Stomach (tissue), 9 donors: ENCODE results near the gene KDM2A. TPM values are rescaled to one million over a fixed set of nuclear protein-coding genes. Genes with fewer than 3 reads are reported as not detected.

ENCODE experiments used
- DNase-seq, 2 donors: peaks; one replicate each; pipeline versions ENCODE4 v3.0.0 to v3.0.0-alpha.2; 2013 to 2019
- H3K27ac ChIP-seq, 5 donors: fragments of 200-600 bp in 4 of 5; sonication (generic) in 4 of 5; one replicate each; pipeline ENCODE4 v1.5.1; 2013 to 2019; ENCODE audit warnings: mild to moderate bottlenecking in 1 of 5, moderate library complexity in 1 of 5
- H3K27me3 ChIP-seq, 3 donors: fragments of 200-600 bp; sonication (generic); one replicate each; pipeline ENCODE4 v1.5.1; 2017 to 2019; ENCODE audit warnings: mixed run types in 1 of 3
- H3K36me3 ChIP-seq, 4 donors: fragments of 200-600 bp; sonication (generic); 1 replicate in 3 of 4; 2 replicates in 1 of 4; pipeline ENCODE4 v1.5.1; 2016 to 2019
- H3K4me1 ChIP-seq, 4 donors: fragments of 200-600 bp; sonication (generic); one replicate each; pipeline ENCODE4 v1.5.1; 2016 to 2019
- H3K4me3 ChIP-seq, 4 donors: fragments of 200-600 bp; sonication (generic) in 3 of 4; one replicate each; pipeline ENCODE4 v1.5.1; 2016 to 2019; ENCODE audit warnings: mild to moderate bottlenecking in 1 of 4
- H3K9me3 ChIP-seq, 4 donors: fragments of 200-600 bp; sonication (generic); one replicate each; pipeline ENCODE4 v1.5.1; 2016 to 2019
- CTCF ChIP-seq, 7 experiments: fragments of 450-650 bp in 4 of 7; fragments of 200-600 bp in 3 of 7; sonication (generic) in 3 of 7; IDR thresholded peaks; one replicate each; pipeline ENCODE4 v1.5.1; 2016 to 2019; ENCODE audit warnings: antibody characterized with exemption in 7 of 7, control low read depth in 2 of 7, mild to moderate bottlenecking in 1 of 7
- EP300 ChIP-seq: sonication (generic); formaldehyde crosslinking; IDR thresholded peaks from one replicate; pipeline ENCODE4 v1.6.1; 2017; ENCODE audit warnings: antibody characterized with exemption
- POLR2A ChIP-seq, 4 donors: fragments of 450-650 bp; IDR thresholded peaks; one replicate each; pipeline ENCODE4 v1.6.1; 2016; ENCODE audit warnings: antibody characterized with exemption in 4 of 4, control low read depth in 2 of 4, mild to moderate bottlenecking in 1 of 4, moderate library complexity in 1 of 4
- POLR2AphosphoS5 ChIP-seq, 3 donors: sonication (generic); formaldehyde crosslinking; IDR thresholded peaks; one replicate each; pipeline ENCODE4 v1.6.1; 2016; ENCODE audit warnings: antibody characterized with exemption in 3 of 3
- WGBS, 5 donors: extraction: QIAGEN DNeasy Blood & Tissue Kit in 3 of 5; methylation state at CpG; one replicate each; pipeline versions ENCODE4 v1.1.5 to v1.1.7; 2013 to 2018; 5-methylcytosine and 5-hydroxymethylcytosine counted together
- intact Hi-C: fragments of 100-400 bp; cut with DNase I; formaldehyde crosslinking; loops from one replicate; pipeline ENCODE4 v1.15.1; 2023; ENCODE audit warnings: low total_unique reads
- polyA plus RNA-seq, 3 donors: library from polyadenylated mRNA; stranded (reverse); fragments of 200-250 nt; gene quantifications; one replicate each; pipeline ENCODE4 v1.2.3, GENCODE V29; 2013
- total RNA-seq, 5 donors: library from RNA; depleted of rRNA; stranded (reverse); fragments of >200 nt; gene quantifications; one replicate each; pipeline versions ENCODE4 v1.1.0 to v1.2.3, GENCODE V29; 2014 to 2016
- donor health status: healthy with polysubstance abuse.
- donor health status: Bipolar disorder and iron deficiency.
- donor health status: healthy.

KDM2A gene
- total and polyA plus RNA-seq, 8 donors = 15.4 to 125 (median 70.3) TPM

DNA sequence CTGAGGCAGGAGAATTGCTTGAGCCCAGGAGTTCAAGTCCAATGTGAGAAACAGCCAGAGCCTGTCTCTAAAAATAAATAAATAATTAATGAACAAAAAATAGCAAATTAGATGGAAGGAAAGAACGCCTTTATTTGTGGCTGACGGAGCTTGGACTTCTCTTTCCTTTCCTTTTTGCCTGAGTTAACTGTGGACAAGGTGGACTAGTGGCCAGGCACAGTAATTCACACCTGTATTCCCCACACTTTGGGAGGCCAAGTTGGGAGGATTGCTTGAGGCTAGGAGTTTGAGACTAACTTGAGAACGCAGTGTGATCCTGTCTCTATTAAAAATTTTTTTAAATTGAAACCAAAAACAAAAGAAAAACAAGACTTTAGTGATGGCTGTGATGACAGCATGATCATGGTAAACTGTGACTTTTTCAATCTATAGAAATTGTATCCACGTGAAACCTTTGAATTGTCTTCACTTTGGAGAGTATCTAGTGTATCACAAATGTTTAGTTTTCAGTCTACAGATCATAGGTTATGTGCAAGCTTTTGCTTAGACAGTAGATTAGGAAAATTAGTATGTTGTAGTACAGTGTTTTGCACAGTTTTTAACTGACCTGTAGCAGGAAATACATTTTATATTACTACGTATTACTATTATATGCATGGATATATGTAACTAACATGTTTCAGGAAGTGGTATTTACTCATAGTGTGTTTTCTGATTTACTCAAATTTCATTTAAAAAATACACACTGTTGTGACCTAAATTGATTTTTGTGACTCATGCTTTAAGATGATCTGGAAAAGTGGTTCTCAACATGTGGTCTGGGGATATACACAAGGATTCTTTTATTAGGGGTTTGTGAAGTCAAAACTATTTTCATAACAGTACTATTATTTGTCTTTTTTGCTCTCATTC is 42.1 kb downstream of the KDM2A start:
- Histone ChIP-seq H3K27ac (no peak overlapping the region), H3K36me3 (peaks cover 0 to 9% (median 8%) of the 10 kb centered on the region in 4 donors), H3K27me3 (no peaks in the 10 kb centered on the region), H3K4me1 (peaks cover 0 to 57% (median 30%) of the 10 kb centered on the region in 4 donors), H3K9me3 (no peaks in the 10 kb centered on the region), H3K4me3 (no peak overlapping the region)
- DNase-seq = no peak
- WGBS, 5 donors = 80 to 90% (median 83%) methylated on average over 5 of the region's 5 CpGs
- no peak for TF ChIP-seq POLR2A (IDR thresholded peaks at IDR 0.05)
- no peak for TF ChIP-seq POLR2AphosphoS5 (IDR thresholded peaks at IDR 0.05)
- TF ChIP-seq EP300 = no peak
- no peak for TF ChIP-seq CTCF (IDR thresholded peaks at IDR 0.05)
- intact Hi-C loops = loop anchor here (10.0 kb wide), 1 partner anchor 76 kb away; no protein-coding TSS in a partner anchor

DNA sequence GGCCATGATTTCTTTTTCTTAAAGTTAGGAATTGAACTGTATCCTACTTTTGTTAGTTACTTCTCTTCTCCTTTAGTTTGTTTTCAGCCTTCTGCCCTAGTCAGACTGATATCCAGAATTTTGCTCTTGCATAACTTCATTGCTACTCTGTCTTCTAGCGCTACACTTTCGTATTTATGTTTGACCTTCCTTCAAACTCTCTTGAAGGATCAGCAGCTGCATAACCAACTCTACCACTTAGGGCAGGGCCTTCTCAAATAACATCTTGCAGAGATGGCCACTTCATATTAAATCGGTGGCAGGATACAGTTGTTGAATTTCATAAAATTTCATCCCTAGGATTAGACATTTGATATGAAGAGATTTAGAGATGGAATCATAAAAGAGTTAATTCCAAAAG is 43.9 kb downstream of the KDM2A start:
- 87 to 93% (median 87%) methylated on average over 3 of the region's 3 CpGs for WGBS, 5 donors
- DNase-seq = no peak
- H3K36me3 ChIP-seq = peaks cover 0 to 9% (median 8%) of the 10 kb centered on the region in 4 donors
- peaks cover 5 to 69% (median 35%) of the 10 kb centered on the region in 4 donors for H3K4me1 ChIP-seq
- no peak overlapping the region for H3K4me3 ChIP-seq
- no peaks in the 10 kb centered on the region for H3K27me3 ChIP-seq
- intact Hi-C loops = loop anchor here (10.0 kb wide), 1 partner anchor 78 kb away; no protein-coding TSS in a partner anchor
- no peak for TF ChIP-seq POLR2A (IDR thresholded peaks at IDR 0.05)
- TF ChIP-seq CTCF (IDR thresholded peaks at IDR 0.05) = no peak
- TF ChIP-seq POLR2AphosphoS5 (IDR thresholded peaks at IDR 0.05) = no peak
- no peak for TF ChIP-seq EP300
- H3K9me3 ChIP-seq = no peaks in the 10 kb centered on the region
- no peak overlapping the region for H3K27ac ChIP-seq

GRCh38 chr11:67165623-67166022 is 46.6 kb downstream of the KDM2A start:
- Histone ChIP-seq H3K27ac (no peak overlapping the region), H3K9me3 (no peaks in the 10 kb centered on the region), H3K4me1 (peaks cover 5 to 59% (median 32%) of the 10 kb centered on the region in 4 donors), H3K4me3 (no peak overlapping the region), H3K36me3 (peaks cover 0 to 9% (median 8%) of the 10 kb centered on the region in 4 donors), H3K27me3 (no peaks in the 10 kb centered on the region)
- TF ChIP-seq POLR2AphosphoS5 (IDR thresholded peaks at IDR 0.05) = no peak
- no peak for TF ChIP-seq CTCF (IDR thresholded peaks at IDR 0.05)
- no peak for TF ChIP-seq EP300
- TF ChIP-seq POLR2A (IDR thresholded peaks at IDR 0.05) = no peak
- no peak for DNase-seq
- 30 to 51% (median 47%) methylated on average over 1 of the region's 1 CpG for WGBS, 5 donors
- intact Hi-C loops = loop anchor here (10.0 kb wide), 1 partner anchor 81 kb away; no protein-coding TSS in a partner anchor

DNA sequence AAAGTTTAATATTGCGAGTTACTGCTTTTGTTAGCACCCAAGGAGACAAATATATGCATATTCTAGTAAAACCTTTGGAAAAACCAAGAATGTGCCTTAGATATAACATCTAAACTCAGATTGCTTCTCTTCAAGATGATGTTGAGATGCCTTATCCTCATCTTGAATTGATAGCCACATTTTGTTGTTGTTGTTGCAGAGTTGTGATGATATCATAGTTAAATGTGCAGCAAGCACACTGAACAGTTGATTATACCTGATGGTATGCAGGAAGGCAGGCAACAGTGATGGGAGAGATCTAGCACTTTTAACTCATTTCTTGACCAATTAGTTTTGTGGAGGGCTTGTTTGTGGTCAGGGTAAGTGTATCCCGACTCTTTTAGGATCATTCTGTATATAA is 48.0 kb downstream of the KDM2A start:
- H3K27ac ChIP-seq = no peak overlapping the region
- peaks cover 5 to 60% (median 30%) of the 10 kb centered on the region in 4 donors for H3K4me1 ChIP-seq

More for the DNA sequence above, 48.0 kb downstream of the KDM2A start:
- Histone ChIP-seq H3K36me3 (peaks cover 0 to 12% (median 9%) of the 10 kb centered on the region in 4 donors), H3K9me3 (no peaks in the 10 kb centered on the region), H3K4me3 (no peak overlapping the region), H3K27me3 (no peaks in the 10 kb centered on the region)
- intact Hi-C loops = loop anchor here (10.0 kb wide), 1 partner anchor 82 kb away; no protein-coding TSS in a partner anchor
- WGBS, 5 donors = 82 to 90% (median 85%) methylated on average over 2 of the region's 2 CpGs
- TF ChIP-seq POLR2A (IDR thresholded peaks at IDR 0.05) (no peak), CTCF (IDR thresholded peaks at IDR 0.05) (no peak), EP300 (no peak), POLR2AphosphoS5 (IDR thresholded peaks at IDR 0.05) (no peak)
- no peak for DNase-seq
